ENCODE data around the gene MACROD2.
"Not testable (repeated sequence)": the region's sequence is repeated elsewhere in the genome, so short reads cannot be mapped to it uniquely, and the experiment has no call there.

The MACROD2 gene

DNA sequence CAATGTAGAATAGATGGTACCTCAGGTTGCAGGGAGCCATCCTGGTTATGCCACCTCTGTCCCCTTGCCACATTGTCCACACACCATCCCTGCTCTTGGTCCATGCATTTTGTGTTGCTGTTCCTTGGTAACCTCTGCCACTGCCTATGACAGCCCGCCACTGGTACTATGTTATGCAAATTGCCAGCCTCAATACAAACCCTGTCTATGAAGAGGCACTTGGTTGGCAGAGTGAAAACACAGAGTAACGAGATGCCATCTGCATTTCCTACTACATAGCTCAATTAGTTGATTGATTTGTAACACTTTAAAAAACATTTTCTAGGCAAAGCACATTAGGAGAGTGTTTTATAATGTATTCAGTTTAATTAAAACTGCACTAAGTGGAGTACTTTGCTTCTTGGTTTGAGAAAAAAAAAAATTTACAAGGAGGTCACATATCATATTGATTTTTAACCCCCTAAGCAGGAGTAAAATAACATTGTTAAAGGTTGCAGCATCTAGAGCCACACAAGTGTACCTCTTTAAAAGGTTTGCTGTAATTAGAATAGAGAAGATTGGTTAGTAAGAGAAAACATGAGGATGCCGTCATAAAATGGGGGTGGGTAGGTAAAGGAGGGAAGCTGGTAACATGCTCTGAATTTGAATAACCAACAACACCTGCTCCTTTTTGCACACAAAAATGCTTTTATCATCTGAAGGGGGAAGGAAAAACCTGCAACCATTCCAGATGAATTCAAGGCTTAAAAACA lies 1760.9 kb downstream of the MACROD2 start:
- no peak for DNase-seq

DNA sequence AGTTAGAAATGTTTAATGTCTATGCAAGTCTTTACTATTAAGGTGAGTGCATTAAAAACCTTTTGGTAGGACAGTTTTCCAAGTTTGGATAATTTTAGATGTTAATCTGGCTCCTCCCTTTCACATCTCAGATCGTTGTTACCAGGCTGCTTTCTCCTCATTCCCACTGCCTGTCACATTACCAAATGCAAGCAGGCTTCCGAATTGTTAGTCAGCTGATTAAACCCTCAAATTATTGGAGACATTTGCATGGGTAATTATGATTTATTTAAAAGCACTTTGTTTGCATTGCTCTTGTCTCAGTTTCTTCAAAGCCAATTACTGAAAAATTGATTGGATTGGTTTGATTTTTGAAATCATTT lies 1761.4 kb downstream of the MACROD2 start:
- no peak for DNase-seq

DNA sequence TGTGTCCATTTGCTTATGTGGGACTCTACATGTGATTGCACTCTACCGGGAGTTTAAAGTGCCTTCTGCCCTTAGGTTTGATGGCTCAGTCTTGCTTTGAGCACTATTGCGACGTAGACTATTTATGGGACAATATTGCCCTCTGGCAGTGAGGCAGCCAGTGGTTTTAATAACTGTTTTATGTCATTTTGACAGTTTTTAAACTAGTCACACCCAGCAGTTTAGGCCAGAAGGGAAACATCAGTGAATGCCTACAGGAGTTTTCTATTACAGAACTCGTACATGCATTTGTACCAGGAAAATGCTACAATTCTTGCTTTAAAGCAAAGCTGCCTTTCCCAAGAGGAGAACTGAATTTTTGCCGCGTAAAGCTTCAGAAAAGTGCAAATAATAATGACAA lies 1764.3 kb downstream of the MACROD2 start:
- no peak for DNase-seq

DNA sequence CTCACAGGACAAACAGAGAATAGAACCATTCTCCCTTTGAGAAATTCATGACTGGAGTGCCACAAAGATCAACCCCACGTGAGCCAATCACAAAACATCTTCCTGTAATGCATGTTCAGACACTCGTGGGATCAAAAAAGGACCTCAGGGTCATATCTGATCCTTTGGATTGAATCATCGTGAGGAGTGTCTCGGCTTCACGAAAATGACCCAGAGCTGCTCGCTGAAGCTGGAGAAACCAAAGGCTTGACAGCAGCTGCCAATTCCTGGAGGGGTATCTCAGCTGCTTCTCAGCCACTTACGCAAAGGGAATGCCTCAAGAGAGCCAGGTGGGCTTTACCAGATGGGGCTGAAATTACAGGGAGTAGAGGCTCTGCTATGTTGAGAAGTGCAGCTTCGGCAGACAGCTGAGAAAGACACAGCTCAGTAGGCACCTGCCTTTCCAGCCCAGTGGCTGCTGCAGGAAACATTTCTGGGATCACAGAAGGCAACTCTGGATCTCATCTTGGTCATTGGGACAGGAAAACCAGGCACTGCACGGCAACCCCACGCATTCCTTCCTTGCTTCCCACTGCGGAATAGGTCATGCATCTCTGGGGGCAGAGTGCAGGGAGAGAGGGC lies 1764.8 kb downstream of the MACROD2 start:
- no peak for DNase-seq

DNA sequence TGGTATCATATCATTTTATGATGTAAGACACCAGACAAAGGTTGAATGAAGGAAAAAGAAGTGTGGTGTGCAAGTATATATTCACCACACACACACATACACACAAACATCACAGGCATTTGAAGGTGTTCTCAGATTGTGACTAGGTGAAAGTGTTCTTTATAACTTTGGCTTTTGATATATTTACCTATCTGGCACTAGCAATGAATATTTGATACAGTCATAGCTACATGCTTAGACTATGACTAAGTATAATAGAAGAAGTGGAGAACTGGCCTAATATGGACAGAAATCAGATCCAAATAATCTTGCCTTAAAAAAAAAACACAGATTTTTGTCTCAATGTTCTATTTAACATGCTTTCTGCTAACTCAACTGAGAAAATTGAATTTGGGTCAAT lies 1768.0 kb downstream of the MACROD2 start:
- no peak for DNase-seq

DNA sequence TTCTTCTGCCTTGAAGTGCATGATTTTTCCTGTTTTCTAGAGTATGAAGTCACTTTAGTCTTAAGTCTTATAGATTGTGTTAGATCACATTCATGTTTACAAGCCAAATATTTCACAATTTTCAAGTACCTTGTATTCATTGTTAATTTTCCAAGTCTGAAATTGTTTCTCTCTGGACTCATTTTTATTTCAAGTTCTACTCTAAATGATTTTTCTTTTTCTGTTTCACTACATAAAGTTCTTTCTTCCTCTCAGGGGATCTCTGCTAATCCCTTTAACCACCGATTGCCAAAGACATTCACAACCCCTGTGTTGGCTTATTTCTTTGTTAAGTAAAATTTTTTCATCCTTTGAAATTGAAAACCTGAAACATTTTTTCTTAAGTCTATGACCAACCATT lies 1772.3 kb downstream of the MACROD2 start:
- DNase-seq, result no peak

DNA sequence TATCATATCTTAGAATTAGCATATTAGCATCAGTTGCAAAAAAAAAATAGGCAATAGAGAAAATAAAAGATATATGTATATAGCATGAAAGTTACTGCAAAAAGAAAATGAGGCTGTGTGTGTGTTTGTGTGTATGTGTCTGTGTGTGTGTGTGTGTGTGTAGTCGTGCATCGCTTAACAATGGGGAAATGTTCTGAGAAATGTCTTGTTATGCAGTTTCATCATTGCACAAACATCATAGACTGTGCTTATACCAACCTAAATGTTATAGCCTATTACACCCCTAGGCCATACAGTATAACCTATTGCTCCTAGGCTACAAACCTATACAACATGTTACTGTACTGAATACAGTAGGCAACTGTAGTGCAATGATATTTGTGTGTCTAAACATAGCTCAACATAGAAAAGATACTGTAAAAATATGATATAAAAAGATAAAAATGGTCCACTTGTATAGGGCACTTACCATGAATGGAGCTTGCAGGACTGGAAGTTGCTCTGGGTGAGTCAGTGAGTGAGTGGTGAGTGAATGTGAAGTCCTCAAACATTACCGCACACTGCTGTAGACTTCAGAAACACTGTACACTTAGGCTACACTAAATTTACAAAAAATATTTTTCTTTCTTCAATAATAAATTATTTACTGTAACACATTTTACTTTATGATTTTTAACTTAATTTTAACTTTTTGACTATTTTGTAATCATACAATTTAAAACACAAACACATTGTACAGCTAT lies 1772.9 kb downstream of the MACROD2 start:
- no peak for DNase-seq

DNA sequence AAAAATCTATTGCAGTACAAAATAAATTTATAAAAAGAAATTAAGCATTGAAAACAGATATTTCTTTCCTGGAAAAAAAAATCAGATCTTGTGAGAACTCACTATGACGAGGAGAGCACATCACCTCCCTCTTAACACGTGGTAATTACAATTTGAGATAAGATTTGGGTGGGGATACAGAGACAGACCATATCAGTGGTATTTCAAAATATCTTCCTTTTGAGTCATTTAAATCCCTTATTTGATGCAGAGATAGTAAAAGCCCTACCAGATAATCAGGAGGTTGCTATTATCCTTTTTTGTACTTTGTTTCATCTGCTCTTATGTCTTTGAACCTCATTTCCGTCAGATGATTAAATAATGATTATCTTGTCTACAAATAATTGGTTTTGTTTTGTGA lies 1777.5 kb downstream of the MACROD2 start:
- no peak for DNase-seq

DNA sequence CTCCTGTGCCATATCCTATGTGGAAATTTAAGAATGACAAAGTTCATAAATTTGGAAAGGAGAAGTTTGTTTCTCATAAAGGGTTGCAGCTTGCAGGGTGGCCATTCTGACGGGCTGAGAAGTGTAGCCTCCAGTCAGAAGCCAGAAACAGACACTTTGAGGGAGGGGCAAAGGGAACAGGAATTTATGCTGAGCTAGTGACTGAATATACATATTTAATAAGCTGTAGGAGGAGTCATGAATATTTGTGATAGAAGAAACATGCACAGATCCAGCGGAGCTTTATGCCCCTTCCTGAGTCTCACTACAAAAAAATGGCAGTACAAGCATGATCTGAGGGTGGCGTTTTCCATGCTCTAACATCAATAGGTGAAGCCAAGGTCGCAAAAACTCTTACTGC lies 1779.6 kb downstream of the MACROD2 start:
- no peak for DNase-seq

DNA sequence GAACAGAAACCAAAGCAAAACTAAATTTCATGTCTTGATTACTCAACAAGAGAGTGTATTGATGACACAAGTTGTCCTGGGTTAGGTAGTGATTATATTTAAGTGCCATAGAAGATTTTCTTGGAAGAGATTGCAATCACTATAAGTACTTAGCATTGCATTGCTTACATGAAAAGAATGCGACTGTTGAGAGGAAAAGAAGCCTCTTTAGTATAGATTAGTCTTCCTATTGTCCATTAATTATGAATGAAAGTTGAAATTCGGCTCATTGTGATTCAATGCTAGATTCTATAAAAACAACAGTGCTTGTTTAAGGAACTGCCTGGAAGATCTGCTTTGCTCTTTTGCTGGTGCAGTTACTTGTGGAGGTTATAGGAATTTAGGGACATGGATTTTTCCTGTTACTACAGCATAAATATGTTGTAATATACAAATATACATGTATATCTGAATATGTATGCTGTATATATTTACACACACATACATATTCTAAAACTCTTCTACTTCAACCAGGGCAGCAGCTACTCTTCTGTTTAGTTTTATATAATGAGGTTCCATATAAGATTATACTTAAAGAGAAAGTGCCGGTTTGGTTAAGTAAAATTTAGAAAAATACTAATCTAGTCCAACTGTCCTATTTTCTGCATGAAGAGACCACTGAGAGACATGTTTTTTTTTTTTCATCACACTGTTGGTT lies 1781.6 kb downstream of the MACROD2 start:
- DNase-seq, result no peak

DNA sequence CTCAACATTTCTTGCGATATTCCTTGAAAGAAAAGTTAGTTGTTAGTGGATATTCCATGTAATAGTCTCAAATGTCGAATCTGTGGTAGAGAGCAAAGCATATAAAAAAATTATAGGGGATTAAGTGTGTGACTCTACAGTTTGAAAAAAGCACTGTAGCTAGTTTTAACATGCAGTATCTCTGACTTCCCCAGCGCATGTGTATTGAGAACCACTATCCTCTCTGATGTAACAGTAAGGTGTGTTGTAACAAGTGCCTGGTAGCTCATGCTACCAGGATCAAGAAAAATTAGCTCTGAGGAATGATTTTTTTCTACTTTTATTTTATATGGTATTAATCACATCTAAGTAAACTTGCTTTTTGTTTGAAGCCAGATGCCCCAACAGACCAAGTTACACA lies 1788.7 kb downstream of the MACROD2 start:
- no peak for DNase-seq

DNA sequence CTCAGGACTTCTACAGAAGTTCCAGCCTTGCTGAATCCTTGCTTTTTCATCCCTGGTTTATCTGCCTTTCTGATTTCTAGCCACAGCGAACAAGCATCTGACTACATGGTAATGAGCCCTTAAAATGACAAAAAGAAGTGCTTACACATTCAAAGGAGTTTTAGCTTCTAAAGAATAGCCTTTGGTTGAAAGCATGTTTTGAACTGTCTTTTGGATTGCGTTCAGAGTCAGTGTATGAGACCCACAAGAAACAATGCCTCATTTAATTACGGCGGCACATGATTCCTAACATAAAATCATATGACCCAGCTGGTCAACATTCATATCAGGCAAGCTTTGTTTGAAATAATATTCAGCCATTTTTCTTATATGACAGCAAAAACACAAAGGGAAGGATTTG lies 1793.8 kb downstream of the MACROD2 start:
- no peak for DNase-seq

DNA sequence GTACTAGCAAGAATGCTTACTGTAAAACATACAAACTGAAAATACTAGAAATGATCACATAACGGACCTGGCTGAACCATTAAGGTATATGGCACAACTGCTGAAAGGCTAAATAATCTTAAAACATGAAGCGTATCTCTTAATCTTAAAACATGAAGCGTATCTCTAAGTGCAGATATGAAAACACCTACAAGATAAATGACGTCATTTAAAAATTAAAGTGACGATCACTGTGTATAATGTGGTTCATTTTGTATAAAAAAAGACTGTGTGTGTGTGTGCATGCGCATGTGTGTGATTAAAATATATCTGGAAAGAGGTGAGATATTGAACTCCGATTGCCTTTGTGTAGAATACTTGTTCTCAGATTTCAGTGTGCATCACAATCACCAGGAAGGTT lies 1797.5 kb downstream of the MACROD2 start:
- no peak for DNase-seq

DNA sequence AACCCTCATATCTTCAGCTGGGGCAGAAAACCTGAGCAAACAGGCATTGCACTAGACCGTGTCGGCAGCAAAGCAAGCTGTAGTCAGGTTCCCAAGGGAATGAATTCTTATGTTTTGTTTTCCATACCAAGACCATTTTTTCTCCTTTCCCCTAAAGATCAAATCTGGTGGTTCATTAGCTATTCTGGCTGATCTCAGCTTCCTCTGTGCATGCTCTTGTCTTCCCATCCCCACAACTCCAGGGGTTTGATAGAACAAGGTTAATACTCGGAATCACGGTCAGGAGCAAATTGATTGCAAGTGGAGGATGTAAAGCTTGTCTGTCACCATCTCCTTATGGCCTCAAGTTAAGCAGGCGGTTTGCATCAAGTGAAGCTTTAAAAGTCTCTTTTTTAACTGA lies 1799.1 kb downstream of the MACROD2 start:
- no peak for DNase-seq

DNA sequence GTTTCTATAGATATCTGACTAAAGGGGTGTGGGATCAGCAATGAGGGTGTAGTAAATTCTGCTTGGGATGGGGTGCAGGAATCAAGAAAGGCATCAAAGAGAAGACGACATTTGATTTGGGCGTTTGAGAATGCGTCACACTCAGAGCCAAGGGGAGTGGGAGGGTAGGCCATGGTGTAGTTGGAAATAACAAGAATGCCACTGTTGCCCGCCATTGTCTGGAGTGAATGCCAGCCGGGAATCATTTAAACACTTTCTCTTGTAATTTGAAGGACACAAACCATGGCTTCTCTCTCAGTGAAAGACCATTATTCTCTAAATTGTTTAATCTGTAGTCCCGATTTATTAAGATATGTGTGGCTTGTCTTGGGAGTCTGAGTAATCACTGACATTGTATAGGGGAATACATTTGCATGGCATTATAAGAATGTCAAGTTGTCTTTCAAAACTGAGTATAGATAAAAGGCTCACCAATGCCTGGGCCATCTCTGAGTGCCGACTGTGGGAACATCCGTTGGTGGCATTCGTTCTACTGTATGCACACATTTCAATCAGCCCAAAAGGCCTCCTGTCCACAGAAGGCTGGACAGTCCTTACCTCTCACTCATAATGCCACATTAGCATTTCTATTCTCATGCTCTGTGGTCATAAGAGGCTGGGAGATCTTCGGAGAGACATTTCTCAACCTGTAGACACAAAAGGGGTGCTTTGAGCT lies 1800.1 kb downstream of the MACROD2 start:
- DNase-seq, result no peak

DNA sequence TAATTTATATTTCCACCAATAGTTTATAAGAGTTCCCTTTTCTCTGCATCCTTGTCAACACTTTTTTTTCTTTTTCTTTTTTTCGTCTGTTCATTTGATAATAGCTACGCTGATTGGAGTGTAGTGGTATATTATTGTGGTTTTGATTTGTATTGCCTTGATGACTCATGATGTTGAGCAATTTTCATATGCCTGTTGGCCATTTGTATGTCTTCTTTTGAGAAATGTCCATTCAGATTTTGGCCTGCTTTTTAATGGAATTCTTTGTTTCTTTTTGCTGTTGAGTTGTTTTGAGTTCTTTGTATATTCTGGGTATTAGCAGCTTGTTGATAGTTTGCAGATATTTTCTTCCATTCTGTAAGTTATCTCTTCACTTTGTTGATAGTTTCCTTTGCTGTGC lies 1804.6 kb downstream of the MACROD2 start:
- no peak for DNase-seq

DNA sequence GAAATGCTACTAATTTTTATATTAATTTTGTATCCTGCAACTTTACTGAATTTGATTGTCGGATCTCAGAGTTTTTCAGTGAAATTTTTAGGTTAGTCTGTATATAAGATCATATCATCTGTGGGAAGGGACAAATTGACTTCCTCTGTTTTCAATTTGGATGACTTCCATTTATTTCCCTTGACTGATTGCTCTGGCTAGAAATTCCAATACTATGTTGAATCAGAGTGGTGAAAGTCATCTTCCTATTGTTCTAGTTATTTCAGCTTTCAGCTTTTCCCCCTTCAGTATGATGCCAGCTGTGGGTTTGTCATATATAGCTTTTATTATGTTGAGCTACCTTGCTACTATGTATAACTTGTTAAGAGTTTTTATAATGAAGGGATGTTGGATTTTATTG lies 1806.7 kb downstream of the MACROD2 start:
- no peak for DNase-seq

DNA sequence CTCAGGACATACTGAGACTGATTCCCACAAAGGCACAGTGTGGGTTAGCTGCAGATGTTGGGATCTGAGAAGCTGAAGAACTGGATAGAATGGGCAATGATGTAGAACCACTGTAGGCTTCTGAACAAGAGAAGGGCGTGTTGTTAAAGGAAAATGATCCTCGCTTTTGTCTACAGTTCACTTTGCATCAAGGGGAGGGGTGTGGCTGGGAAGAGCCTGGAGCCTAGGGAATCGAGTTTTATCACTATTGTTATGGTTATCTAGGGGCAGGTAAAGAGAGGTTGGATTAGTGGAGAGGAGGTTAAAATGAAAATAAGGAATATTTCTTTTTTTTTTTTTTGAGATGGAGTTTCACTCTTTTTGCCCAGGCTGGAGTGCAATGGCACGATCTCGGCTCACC lies 1809.8 kb downstream of the MACROD2 start:
- no peak for DNase-seq

DNA sequence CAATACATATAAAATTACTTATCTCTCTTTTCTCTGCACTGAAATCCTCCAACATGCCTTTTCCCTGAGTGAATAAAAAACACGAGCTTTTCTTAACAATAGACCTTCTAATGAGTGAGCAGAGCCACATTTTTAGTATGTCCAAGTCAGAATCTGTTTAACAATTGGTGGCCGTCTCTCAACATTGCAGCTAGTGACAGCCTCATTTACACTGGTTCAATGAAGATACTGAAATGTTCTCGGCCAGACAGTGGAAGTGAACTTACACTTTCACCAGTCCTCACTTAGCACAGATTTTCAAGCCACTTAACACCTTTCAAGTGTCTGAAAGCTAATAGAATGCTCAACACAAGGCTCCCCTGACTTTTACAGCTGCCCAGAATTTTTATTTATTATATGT lies 1810.8 kb downstream of the MACROD2 start:
- DNase-seq, result no peak

DNA sequence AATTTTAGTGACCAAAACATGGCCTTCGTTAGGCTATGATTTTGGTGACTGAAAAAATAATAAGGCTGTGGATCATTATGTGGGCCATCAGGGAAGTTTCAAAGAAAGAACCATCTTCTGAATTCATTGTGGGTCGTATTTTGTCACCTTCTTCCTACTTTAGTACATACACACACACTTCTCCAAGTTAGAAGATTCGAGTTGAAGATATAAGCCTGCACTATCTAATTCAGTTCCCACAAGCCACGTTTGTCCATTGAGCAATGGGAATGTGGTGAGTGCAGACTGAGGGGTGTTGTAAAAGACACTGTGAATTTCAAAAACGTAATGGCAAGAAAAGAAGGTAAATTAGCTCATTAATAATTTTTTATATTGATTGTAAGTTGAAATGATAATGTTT lies 1812.0 kb downstream of the MACROD2 start:
- no peak for DNase-seq

DNA sequence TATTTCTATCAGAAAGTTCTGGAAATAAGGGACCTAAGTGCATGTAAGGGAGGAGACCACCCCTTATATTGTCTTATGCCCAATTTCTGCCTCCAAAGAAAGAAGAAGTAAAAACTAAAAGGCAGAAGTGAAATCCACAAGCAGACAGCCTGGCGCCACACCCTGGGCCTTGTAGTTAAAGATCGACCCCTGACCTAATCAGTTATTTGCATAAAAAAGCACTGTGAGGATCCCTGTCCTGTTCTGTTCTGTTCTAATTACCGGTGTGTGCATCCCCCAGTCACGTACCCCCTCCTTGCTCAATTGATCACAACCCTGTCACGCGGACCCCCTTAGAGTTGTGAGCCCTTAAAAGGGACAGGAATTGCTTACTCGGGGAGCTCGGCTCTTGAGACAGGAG lies 1812.5 kb downstream of the MACROD2 start:
- not testable (repeated sequence) for DNase-seq

DNA sequence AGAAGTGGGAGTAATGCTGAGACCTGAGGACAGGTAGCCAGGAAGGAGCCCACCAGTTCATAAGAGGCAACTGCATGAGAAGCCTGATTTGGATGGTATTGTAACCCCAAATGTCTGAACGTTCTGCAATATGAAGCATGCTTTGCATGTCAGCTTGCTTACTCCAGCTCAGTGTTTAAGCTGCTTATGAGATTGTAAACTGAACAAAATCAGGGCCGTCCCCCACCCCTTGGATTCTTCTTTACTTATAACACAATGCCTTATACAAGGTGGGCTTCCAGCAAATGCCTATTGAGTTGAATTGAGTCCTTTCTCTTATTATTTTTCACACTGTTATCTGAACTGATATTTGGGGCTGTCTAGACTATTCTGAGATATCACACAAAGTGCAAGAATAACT lies 1816.6 kb downstream of the MACROD2 start:
- no peak for DNase-seq

DNA sequence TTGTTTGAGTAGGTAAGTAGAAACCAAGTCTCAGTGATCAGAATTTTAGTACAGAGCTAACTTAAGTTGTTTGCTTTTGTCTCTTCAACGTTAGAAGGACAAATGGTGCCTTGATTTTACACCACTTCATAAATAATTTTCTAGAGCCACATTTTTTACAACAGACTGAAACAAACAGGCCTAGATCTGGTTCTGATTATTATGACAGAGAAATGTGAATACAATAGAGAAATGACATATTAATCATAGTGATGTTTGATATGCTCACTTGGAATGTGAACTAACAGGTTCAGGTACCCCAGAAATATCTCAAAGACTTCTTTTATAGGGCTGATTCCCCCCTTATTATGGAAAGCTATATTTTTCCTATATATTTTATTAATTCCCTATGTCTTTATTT lies 1817.4 kb downstream of the MACROD2 start:
- no peak for DNase-seq
